DMS114 treated with DMSO at 0.1 percent for 48 hours (cell line): ENCODE data around the gene SIAH3.

ENCODE experiments used
- DNase-seq: peaks from one replicate; lab custom pipeline; 2025; ENCODE audit not compliant: unreplicated experiment; lab: John Stamatoyannopoulos, UW

SIAH3 gene

DNA sequence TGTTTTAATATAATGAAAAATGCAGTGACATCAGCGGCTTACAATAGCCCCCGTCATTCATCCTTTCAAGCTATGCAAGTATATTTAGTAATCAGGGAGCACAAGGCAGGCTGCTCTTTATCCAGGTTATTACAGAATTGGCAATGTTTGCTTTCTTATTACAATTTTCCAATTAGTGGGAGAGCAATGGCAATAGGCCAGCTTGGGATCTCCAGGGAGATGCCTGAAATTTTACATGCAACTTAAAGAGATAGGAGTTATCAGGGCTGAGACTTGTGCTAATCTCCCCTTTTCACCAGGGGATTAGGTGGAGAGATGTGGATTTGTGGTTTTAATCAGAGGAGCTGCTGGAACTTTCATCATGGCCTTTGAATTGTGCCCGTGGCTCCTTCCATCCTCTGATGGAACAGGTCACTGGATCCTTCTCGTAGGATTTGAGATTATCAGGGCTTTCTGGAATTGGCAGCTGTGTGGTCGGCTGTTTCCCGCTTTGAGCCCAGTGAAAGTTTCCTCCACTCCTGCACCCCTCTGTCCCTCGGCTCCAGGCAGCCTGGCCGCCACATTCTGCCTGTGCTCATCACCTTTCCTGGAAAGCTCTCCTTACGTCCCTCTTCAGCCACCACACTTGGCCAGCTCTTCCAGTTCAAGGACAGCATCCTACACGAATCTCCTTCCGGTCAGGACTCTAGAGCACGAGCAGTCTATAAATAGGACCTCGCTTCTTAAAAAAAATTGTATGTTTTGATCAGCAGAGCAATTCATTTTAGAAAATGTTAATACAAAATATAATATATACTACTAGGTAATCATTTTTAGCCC is 102.4 kb downstream of the SIAH3 start:
- no peak for DNase-seq

DNA sequence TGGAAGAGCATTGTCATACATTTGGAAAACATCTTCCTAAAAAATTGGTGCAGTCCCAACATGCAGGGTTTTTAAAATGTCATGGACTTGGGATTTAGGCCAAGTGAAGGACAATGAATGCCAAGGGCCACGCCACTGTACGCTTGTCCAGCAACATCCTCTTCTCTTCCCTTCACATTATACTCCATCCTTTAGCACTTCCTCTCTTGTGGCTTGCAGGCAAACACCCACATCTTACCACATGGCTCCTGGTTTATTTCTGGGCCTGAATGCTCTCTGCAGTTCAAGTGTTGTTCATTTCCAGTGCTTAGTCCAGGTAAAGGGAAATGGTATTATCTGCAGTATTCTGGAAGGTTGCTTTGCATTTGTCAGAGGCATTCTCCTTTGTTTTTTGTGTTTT is 104.5 kb downstream of the SIAH3 start:
- DNase-seq, result no peak

GRCh38 chr13:45744979-45745378 is 106.6 kb downstream of the SIAH3 start:
- no peak for DNase-seq

DNA sequence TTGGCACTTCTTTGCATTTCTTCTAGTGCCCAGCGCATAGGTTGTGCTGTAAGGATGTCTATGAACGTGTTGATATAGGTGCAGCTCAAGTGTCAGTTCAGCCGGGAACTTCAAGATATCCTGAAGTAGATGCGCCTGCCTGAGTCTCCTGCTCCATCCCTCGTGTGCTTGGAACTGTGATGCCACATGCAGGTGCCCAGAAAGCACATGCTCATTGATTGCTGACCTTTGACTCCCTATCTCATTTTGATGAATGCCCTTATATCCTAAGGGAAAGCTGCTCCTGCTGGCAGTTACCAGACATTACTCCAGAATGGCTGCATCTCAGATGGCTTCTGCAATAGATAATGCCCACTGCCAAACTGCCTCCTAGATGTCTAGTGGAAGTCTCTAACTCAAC is 108.6 kb downstream of the SIAH3 start:
- DNase-seq, result no peak

DNA sequence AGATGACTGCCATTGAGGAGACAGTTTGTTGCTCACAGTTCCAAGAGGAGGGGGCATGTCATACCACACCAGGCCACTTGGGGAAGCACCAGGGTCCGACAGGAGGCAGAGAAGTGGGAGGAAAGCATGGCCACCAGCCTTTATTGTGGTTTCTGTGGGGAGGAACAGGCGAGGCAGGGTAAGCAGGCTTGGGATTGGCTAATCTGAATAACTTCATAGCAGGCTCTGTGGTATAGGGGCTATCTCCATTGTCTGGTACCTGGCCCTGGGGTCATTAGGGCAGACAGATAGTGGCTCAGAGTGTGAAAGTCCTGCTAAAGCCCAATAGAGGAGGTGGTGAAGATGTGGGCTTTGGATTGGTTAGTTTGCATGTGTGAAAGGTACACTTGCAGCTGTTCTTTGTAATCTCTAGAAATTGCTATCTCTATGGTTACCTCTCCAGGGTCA is 114.0 kb downstream of the SIAH3 start:
- DNase-seq, result no peak

DNA sequence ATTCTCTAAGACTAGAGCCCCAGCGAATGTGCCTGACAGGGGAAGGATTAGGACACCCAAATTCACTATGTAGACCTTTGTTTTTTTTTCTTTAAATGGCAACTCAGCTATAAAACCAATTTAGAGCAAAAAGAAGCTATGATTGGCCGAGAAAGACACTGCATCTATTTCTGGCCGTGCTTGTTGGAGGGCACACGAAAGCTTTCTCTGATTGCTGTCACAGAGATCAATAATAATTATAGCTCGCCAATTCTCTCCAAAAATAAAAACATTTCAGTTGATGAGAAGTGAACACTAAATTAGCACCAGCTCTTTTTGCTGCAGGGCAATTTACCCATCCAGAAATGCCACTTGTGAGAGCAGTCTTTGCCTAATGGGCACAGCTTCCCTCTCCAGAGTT is 118.2 kb downstream of the SIAH3 start:
- no peak for DNase-seq

DNA sequence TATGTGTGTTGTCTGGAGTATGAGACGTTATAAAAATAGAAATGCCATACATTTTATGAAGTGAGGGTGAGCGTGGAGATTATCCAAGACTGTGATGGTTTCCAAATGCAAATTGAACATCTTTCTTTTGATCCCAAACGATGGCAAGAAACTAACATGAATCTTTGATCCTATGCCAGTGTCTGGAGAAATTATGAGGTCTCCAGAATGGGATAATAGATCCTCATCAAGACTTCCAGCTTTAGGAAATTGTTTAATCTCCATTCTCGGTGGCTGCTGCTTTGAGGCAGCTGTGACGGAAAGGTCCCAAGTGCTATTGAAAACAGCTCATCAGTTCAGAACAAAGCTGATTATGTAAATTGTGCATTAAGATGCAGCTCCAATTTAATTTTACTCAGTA is 118.6 kb downstream of the SIAH3 start:
- DNase-seq, result no peak

GRCh38 chr13:45731455-45731854 is 120.1 kb downstream of the SIAH3 start:
- DNase-seq, result no peak

DNA sequence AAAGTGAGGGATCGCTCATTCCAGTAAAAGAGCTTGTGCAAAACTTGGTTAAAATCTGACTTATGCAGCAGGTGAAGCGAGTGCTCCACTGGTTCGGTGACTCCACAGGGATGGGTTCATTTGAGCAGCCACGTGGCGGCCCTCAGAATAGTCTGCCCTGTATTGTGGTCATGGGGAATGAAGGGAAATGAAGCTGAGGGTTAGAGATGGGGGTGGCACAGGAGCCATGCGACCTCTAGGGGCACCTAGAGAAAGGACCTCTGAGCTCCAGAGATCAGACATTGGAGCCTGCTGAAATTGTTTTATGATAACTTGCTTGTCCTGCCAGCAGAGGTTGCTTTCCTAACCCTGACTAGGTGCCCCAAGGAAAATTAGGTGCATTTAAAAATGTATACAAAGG is 122.8 kb downstream of the SIAH3 start:
- DNase-seq, result no peak
